Thoracic aorta (tissue), 2 donors: ENCODE data around the gene C10orf67. TPM values are rescaled to one million over a fixed set of nuclear protein-coding genes. Genes with fewer than 3 reads are reported as not detected.

Experiments used
- ATAC-seq: fragments of 150-250 bp; one replicate; pipeline ENCODE4 v1.8.0; 2017; ENCODE audit warnings: low read depth; ENCODE audit not compliant: insufficient number of reproducible peaks, low FRiP score
- DNase-seq: peaks from one replicate; pipeline ENCODE4 v3.0.0-alpha.2; 2020; ENCODE audit warnings: low spot score
- H3K27ac ChIP-seq, 2 donors: fragments of 200-600 bp; sonication (generic); 1 replicate in 1 of 2; 2 replicates in 1 of 2; pipeline ENCODE4 v1.5.1; 2016; ENCODE audit warnings: mild to moderate bottlenecking in 2 of 2, moderate library complexity in 2 of 2
- H3K27me3 ChIP-seq: fragments of 200-600 bp; sonication (generic); replicated peaks from 2 replicates; pipeline ENCODE4 v1.6.0; 2016; ENCODE audit warnings: mild to moderate bottlenecking; ENCODE audit not compliant: insufficient read depth
- H3K36me3 ChIP-seq: fragments of 200-600 bp; sonication (generic); one replicate; pipeline ENCODE4 v1.5.1; 2016
- H3K4me1 ChIP-seq, 2 donors: fragments of 200-600 bp; sonication (generic); 1 replicate in 1 of 2; 2 replicates in 1 of 2; pipeline versions ENCODE4 v1.5.1 to v1.6.0; 2016; ENCODE audit warnings: low read depth in 2 of 2, mild to moderate bottlenecking in 1 of 2; ENCODE audit not compliant: control insufficient read depth in 1 of 2
- H3K4me3 ChIP-seq: fragments of 200-600 bp; sonication (generic); 2 replicates; pipeline ENCODE4 v1.5.1; 2016; ENCODE audit warnings: mild to moderate bottlenecking
- H3K9me3 ChIP-seq: fragments of 200-600 bp; sonication (generic); 2 replicates; pipeline ENCODE4 v1.5.1; 2016
- total RNA-seq, 2 donors: library from RNA; depleted of rRNA; stranded (reverse); fragments of >200 nt; gene quantifications; one replicate each; pipeline versions ENCODE4 v1.1.0 to v1.2.3, GENCODE V29; 2016
- TF ChIP-seq, protein P1 (sequence below): fragments of 200-600 bp; sonication (generic); IDR thresholded peaks from one replicate; pipeline ENCODE4 v1.5.1; 2019; ENCODE audit warnings: antibody characterized with exemption

Gene C10orf67
- total RNA-seq, 2 donors from 2014 or later, result not detected

DNA sequence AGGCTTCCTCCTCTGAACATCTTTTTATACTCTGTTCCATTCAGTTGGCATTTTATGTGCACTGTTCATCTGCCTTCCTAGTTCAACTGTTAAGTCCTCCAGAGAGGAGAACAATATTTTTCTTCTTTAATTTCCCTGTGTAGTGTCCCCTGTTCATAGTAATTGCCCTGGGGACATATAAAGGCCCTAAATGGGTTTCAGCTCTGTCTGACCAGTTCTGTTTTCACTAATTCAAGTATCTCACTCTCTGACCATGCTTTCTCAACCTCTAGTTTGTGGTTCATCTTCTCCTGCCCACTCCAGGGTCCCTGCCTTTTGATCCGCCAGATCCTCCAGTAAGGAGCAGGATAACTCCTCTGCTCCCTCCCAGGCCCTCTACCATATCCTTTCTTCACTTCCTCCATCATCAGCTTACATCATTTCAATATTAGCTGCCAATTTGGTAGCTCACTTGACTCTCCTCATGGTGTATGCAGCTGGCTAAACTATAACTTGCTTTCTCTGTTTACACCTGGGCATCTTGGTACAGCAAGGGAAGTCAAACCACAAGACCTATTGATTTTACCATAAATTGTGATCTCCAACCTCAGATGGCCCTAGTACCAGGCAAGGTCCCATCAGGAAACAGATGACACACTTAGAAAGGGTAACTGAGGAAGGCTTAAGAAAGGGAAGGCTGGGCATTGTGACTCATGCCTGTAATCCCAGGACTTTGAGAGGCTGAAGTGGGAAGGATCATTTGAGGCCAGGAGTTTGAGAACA lies 17.7 kb upstream of the C10orf67 start:
- H3K4me3 ChIP-seq, result no peak overlapping the region
- TF ChIP-seq, protein P1, sequence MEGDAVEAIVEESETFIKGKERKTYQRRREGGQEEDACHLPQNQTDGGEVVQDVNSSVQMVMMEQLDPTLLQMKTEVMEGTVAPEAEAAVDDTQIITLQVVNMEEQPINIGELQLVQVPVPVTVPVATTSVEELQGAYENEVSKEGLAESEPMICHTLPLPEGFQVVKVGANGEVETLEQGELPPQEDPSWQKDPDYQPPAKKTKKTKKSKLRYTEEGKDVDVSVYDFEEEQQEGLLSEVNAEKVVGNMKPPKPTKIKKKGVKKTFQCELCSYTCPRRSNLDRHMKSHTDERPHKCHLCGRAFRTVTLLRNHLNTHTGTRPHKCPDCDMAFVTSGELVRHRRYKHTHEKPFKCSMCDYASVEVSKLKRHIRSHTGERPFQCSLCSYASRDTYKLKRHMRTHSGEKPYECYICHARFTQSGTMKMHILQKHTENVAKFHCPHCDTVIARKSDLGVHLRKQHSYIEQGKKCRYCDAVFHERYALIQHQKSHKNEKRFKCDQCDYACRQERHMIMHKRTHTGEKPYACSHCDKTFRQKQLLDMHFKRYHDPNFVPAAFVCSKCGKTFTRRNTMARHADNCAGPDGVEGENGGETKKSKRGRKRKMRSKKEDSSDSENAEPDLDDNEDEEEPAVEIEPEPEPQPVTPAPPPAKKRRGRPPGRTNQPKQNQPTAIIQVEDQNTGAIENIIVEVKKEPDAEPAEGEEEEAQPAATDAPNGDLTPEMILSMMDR, result no peak
- no peaks in the 10 kb centered on the region for H3K4me1 ChIP-seq
- no peaks in the 10 kb centered on the region for H3K9me3 ChIP-seq
- no peaks in the 10 kb centered on the region for H3K27me3 ChIP-seq
- H3K36me3 ChIP-seq, result no peaks in the 10 kb centered on the region
- no peak overlapping the region for H3K27ac ChIP-seq
- ATAC-seq, result no peak
- no peak for DNase-seq

DNA sequence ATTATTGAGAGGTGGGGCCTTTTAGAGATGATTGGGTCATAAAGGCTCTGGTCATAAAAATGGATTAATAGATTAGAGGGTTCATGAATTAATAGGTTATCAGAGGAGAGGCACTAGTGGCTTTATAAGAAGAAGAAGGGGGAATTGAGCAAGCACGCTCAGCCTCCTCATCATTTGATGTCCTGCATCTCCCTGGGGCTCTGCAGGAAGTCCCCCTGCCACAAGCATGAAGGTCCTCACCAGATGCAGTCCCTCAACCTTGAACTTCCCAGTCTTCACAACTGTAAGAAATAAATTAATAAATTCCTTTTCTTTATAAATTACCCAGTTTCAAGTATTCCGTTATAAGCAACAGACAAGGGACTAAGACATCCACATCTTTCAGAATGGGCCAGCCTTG lies 17.1 kb upstream of the C10orf67 start:
- ATAC-seq, result no peak
- H3K27me3 ChIP-seq, result no peaks in the 10 kb centered on the region
- no peaks in the 10 kb centered on the region for H3K4me1 ChIP-seq
- no peak overlapping the region for H3K4me3 ChIP-seq
- TF ChIP-seq, protein P1, result no peak
- H3K36me3 ChIP-seq, result no peaks in the 10 kb centered on the region
- no peaks in the 10 kb centered on the region for H3K9me3 ChIP-seq
- no peak for DNase-seq
- H3K27ac ChIP-seq, result no peak overlapping the region

DNA sequence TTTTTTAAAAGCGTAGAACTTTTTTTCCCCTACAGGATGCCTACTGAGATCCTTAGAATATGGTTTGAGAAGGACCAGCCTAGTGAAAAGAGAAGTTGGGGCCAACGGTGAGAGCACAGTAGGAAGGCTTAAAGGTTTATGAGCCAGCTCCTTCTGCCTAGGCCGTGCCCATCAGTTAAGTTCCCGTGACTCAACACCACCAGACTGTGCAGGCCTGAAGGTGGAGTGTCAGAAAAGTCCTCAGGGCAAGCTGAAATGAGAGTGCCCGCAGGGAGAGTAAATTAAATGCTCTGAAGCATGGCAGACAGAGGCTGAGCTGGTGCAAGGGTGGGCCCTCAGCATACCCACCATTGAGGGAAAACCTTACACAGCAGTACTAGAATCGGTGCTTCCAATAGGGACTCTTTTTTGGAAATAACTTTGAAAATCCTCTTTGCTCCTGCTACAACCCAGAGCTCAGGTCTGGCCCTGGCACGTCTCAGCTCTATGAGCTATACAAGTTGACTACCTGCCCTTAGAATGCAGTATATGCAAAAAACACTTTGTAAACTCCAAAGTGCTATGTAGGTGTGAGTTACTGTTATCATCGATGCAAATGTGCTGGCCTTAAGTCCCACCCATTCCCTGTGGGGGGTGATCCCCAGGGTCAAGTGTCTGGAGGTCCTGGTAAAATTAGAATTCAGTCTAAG lies 15.2 kb upstream of the C10orf67 start:
- Histone ChIP-seq H3K9me3 (no peaks in the 10 kb centered on the region), H3K4me3 (no peak overlapping the region), H3K27ac (no peak overlapping the region), H3K4me1 (no peaks in the 10 kb centered on the region), H3K36me3 (no peaks in the 10 kb centered on the region), H3K27me3 (no peaks in the 10 kb centered on the region)
- ATAC-seq (no peak), DNase-seq (no peak)
- TF ChIP-seq, protein P1, result no peak

DNA sequence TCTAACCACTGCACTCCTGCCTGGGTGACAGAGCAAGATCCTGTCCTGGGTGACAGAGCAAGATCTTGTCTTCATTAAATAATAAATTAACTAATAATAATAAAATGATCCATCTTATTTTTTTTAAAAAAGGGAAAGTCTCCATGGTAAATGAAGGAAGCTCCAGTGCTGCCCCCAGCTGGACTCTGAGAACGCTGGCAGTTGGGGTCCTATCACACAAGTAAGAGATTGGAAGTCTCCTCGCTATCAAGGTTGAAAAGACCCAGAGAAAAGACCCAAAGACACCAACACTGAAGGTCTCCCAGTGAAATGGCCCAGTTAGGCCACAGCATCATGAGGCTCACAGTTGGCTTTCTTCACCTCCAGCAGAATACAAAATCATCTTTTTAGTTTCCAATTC lies 13.8 kb upstream of the C10orf67 start:
- DNase-seq (no peak), ATAC-seq (no peak)
- Histone ChIP-seq H3K4me1 (no peaks in the 10 kb centered on the region), H3K36me3 (no peaks in the 10 kb centered on the region), H3K27ac (no peak overlapping the region), H3K9me3 (no peaks in the 10 kb centered on the region), H3K27me3 (no peaks in the 10 kb centered on the region), H3K4me3 (no peak overlapping the region)
- TF ChIP-seq, protein P1, result no peak

DNA sequence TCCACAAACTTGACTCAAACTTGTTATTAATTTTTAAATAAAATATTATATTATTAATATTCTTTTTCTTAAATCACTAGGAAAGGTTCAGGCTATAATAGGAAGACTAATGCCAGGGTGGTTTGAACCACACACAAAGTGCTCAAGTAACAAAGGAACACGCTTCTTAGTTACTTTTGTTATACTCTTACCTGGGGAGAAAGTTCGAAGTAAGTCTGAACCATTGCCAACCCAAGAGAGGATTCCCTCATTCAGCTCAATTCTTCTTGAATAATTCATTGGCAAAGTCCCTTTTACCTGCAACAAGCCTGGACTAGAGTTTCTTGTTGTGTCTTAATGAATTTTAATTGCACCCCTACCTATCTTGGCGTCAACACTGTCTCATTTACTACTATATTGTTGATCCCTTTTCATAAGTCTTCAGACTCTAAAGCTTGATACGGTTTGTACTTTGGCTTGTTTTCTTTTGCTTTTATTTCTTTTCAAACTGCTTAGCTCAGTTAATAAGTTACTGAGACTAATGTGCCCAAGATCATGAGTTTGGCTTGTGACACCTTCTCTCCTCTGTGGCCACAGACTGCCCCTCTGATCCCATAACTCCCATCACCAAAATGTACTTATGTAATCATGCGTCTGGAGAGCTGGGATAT lies 10.2 kb upstream of the C10orf67 start:
- no peak for ATAC-seq
- no peaks in the 10 kb centered on the region for H3K36me3 ChIP-seq
- TF ChIP-seq, protein P1, result no peak

More for the DNA sequence above, 10.2 kb upstream of the C10orf67 start:
- H3K4me3 ChIP-seq, result no peak overlapping the region
- H3K4me1 ChIP-seq, result no peaks in the 10 kb centered on the region
- H3K27ac ChIP-seq, result no peak overlapping the region
- H3K27me3 ChIP-seq, result no peaks in the 10 kb centered on the region
- H3K9me3 ChIP-seq, result no peaks in the 10 kb centered on the region
- no peak for DNase-seq
